ENCODE data around the gene SYT17.

The SYT17 gene

GRCh38 chr16:19266774-19267173 lies 98.7 kb downstream of the SYT17 start:
- no peak for DNase-seq

- DNase-seq = no peak
Observed at GRCh38 chr16:19269098-19269497, 101.1 kb downstream of the SYT17 start.

- no peak for DNase-seq
Observed at GRCh38 chr16:19274165-19274797, 106.2 kb downstream of the SYT17 start.

DNA sequence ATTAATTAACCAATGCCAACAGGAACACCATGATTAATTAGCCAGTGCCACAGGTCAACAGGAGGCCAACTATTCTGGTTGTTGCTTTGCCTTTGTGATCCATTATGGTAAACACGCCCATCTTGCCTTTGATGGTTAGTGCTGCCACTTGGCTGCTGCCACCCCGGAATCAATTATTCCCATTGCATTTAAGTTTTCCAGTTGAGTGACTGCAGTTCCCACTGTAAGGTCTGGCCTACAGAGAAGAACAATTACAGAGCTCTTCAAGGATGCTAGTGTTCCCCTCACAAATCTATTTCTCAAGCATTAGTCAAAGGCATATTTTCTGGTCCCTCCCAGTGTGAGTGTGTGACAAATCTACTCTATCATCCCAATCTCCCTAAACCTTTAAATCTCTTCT lies 110.4 kb downstream of the SYT17 start:
- DNase-seq = no peak

DNA sequence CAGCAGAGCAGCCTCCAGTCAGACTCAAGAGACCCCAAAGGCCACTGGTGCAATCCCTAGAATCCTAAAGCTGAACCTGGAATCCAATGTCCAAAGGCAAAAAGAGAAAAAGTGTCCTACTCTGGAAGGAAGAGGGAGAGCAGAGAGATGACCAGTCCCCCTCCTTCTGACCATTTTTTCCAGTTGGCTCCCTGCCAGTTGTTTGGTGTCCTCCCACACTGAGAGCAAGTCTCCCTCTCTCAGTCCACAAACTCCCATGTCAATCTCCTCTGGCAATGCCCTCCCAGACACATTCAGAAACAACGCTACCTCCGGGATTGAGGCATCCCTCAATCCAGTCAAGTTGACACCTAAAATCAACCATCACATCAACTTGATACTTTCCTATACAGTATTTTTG lies 113.2 kb downstream of the SYT17 start:
- DNase-seq = no peak

GRCh38 chr16:19282101-19282500 lies 114.1 kb downstream of the SYT17 start:
- no peak for DNase-seq

DNA sequence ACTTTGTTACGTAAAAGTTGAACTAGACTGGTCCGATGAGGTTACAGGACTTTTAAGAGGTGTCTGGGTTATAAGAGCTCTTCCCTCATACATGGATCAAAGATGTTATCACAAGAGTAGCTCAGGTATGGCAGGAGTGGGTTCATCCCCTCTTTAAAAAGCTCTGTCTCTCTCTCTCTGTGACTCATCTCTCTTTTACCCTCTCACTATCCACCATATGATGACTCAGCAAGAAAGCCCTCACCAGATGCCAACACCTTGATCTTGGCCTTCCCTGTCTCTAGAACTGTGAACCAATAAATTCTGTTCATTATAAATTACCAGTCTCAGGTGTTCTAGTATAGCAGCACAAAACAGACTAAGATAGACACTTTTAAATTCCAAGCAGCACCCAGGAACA lies 115.6 kb downstream of the SYT17 start:
- peak; percentile 91 for DNase-seq

GRCh38 chr16:19284207-19284606 lies 116.2 kb downstream of the SYT17 start:
- DNase-seq = peak; percentile 80

DNA sequence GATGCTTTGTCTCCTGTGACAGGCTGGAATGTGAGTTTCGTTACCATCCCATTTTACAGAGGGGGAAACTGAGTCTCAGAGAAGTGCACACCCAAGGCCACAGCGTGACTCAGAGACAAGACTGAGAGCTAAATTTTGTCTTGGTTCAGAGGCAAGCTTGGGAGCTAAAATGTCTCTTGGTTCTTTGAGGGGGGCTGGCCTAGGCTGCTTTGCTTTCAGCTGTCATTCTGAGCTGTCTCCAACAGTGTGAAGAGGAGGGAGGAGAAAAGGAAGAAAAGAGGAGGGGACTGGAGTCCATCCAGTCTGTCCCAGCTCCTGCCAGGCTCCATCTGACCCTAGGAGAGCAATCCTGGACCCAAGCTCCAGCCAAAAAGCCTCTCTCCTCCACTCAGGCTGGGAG lies 117.4 kb downstream of the SYT17 start, which contains the start of gene CLEC19A:
Gene CLEC19A (plus strand): TSS at position 301 of the 400 bp plus-strand sequence. CDS start 121 bp downstream, outside the sequence.
- no peak for DNase-seq

- DNase-seq = no peak
Observed at GRCh38 chr16:19286827-19287226, 118.8 kb downstream of the SYT17 start.

DNA sequence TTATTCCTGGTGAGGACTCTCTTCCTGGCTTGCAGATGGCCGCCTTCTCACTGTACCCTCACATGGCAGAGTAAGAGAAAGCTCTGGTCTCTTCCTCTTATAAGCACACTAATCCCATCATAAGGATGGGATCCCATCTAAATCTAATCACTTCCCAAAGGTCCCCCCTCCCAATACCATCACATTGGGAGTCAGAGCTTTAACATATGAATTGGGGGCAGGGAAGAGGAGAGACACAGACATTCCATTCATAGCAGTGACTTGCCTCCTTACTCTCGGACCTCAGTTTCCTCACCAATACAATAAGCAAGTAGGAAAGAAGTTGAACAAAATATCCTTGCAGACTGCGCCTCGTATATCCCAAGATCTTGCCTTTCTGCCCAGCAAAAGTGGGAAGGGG lies 119.2 kb downstream of the SYT17 start:
- DNase-seq = no peak

- DNase-seq = no peak
Observed at GRCh38 chr16:19288872-19289799, 121.1 kb downstream of the SYT17 start.

- no peak for DNase-seq
Observed at GRCh38 chr16:19289811-19290485, 121.9 kb downstream of the SYT17 start.

DNA sequence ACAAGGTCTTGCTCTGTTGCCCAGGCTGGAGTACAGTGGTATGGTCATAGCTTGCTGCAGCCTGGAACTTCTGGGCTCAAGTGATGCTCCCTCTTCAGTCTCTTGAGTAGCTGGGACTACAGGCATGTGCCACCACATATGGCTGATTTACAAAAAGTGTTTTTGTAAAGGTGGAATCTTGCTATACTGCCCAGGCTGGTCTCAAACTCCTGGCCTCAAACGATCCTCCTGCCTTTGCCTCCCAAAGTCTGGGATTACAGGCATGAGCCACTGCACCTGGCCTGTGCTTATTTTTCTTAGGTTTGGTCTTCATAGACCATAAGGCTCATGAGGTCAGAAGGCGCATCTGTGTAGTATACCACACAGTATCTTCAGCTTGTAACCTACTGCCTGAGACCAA lies 122.8 kb downstream of the SYT17 start:
- DNase-seq = no peak

GRCh38 chr16:19291475-19291874 lies 123.4 kb downstream of the SYT17 start:
- no peak for DNase-seq

DNA sequence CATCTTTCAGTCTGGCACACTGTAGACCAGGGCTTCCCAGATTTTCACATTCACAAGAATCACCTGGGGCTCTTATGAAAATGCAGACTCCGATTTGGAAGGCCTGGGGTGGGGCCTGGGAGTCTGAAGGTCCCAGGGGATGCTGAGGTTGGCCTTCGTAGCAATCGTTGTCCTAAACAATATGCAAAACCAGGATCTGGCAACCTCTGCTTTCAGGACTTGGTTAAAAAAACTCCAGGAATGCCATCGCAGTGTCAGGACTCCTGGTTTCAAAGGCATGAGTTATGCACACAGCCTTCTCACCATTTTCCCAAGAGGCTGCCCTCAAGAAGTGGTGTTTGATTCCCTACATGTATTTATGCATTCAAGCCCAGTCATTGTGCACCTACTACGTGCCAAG lies 124.1 kb downstream of the SYT17 start:
- DNase-seq = no peak

- DNase-seq = peak; percentile 91
Observed at GRCh38 chr16:19294156-19294649, 126.2 kb downstream of the SYT17 start.

- no peak for DNase-seq
Observed at GRCh38 chr16:19295393-19295792, 127.4 kb downstream of the SYT17 start.

DNA sequence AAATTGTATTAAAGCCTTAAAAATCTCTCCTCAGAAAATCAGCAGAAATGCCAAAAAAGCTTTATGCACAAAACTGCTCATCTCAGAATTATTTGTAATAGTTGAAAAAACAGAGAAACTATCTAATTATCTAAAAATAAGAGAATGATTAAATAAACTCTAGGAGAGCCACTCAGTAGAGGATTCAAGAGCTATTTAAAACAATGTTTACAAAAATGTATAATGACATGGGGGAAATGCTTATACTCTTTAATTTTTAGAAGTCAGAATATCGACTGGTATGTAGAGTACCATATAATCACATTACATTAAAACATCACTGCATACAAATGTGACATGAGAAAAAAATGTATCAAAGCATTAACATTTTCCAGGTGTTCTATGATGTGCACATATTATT lies 129.4 kb downstream of the SYT17 start:
- no peak for DNase-seq

DNA sequence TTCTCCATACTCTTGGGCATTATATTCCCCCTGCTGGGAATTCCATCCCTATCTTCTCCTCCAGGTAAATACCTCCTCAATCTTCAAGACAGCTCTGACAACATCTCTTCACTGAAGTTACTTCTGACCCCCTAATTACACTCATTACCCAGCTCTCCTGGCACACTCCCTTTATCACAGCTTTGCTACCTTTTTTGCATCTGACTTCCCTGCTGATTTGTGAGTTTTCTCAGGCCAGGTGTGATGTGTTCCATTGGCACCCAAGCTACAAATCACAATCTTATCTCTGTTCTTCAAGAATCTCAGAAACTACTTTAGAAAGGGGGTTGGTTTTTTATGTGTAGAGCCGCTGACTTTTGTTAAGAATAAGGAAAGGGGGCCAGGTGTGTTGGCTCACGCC lies 131.5 kb downstream of the SYT17 start:
- DNase-seq = no peak

GRCh38 chr16:19301931-19302330 lies 133.9 kb downstream of the SYT17 start:
- DNase-seq = no peak

DNA sequence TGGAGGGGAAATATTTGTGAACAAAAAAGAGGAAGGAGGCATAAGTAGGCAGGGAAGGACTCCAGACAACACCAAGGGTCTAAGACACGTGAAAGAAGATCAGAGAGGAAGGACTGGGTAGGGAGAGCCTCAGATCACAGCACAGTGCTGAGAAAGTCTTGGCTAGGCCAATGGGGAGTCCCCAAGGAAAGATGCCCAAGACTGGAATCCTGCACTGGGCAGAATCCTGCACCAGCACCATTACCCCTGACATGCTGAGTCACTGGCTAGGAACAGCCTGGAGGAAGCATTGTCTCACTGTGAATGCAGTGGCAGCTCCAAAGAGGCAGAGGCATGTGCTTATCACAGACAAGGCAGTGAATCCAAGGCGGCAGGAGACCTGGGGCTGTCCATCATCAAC lies 136.7 kb downstream of the SYT17 start:
- no peak for DNase-seq

DNA sequence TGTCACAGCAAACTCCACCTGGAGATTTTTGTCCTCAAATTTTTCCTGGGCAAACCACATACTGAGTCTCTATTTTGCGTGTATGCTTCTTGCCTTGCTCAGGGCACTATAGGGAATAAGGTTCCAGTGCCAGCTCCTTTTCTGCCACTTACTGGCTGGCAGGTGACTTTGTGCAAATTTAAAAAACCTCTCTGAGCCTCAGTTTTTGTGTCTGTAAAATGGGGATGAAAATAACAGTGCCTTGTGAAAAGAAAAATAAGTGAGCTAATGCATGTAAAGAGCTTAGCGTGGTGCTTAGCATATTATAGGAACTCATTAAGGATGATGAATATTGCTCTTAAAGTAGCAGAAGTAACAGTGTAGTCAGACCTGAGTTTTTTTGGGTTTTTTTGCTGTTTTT lies 137.4 kb downstream of the SYT17 start:
- DNase-seq = no peak

All from NCI-H510A treated with DMSO at 0.1 percent for 48 hours (cell line).